HepG2 (cell line): ENCODE data around the gene PGC. TPM values are rescaled to one million over a fixed set of nuclear protein-coding genes. Genes with fewer than 3 reads are reported as not detected.
A peak's percentile ranks its signal among the peaks of the same experiment; 100 is the strongest.

Source experiments
- DMTF1 ChIP-seq: sonication (generic); formaldehyde crosslinking; IDR thresholded peaks from 2 replicates; pipeline ENCODE4 v1.4.0; 2020; ENCODE audit warnings: mild to moderate bottlenecking, missing genetic modification reagents
- HCFC1 ChIP-seq: fragments of 150-350 bp; IDR thresholded peaks from 2 replicates; pipeline ENCODE4 v1.6.1; 2014; ENCODE audit warnings: low read depth, low read length
- HNRNPK ChIP-seq: fragments of 200-400 bp; formaldehyde crosslinking; IDR thresholded peaks from 2 replicates; pipeline ENCODE4 v1.6.1; 2018; ENCODE audit warnings: low read length, low read depth, moderate library complexity, mild to moderate bottlenecking; ENCODE audit not compliant: poor library complexity, severe bottlenecking
- ISX ChIP-seq: sonication (generic); formaldehyde crosslinking; conservative IDR thresholded peaks from 2 replicates; pipeline ENCODE4 v1.5.0; 2020; ENCODE audit warnings: missing genetic modification reagents
- KDM5B ChIP-seq: sonication (generic); formaldehyde crosslinking; IDR thresholded peaks from 2 replicates; pipeline ENCODE4 v1.4.0; 2020; ENCODE audit warnings: missing genetic modification reagents, mild to moderate bottlenecking, borderline replicate concordance
- PHF8 ChIP-seq: sonication (generic); formaldehyde crosslinking; IDR thresholded peaks from 2 replicates; pipeline ENCODE4 v1.5.0; 2020; ENCODE audit warnings: missing genetic modification reagents
- RNF219 ChIP-seq: sonication (generic); formaldehyde crosslinking; IDR thresholded peaks from 2 replicates; pipeline ENCODE4 v1.5.0; 2020; ENCODE audit warnings: mild to moderate bottlenecking, missing genetic modification reagents
- ZFX ChIP-seq: sonication (generic); formaldehyde crosslinking; IDR thresholded peaks from 2 replicates; pipeline ENCODE4 v1.4.0; 2020; ENCODE audit warnings: mild to moderate bottlenecking, low read depth, missing genetic modification reagents, moderate library complexity
- ZFY ChIP-seq: sonication (generic); formaldehyde crosslinking; IDR thresholded peaks from 2 replicates; pipeline ENCODE4 v1.4.0; 2020; ENCODE audit warnings: missing genetic modification reagents
- ZNF180 ChIP-seq: sonication (generic); formaldehyde crosslinking; IDR thresholded peaks from 2 replicates; pipeline ENCODE4 v1.4.0; 2020; ENCODE audit warnings: low read depth, missing genetic modification reagents, borderline replicate concordance
- ZNF274 ChIP-seq: sonication (generic); formaldehyde crosslinking; IDR thresholded peaks from 2 replicates; pipeline ENCODE4 v1.5.1; 2020; ENCODE audit warnings: mild to moderate bottlenecking, missing genetic modification reagents
- ZNF367 ChIP-seq: sonication (generic); formaldehyde crosslinking; IDR thresholded peaks from 2 replicates; pipeline ENCODE4 v1.4.0; 2020; ENCODE audit warnings: missing genetic modification reagents, borderline replicate concordance
- ZNF570 ChIP-seq: sonication (generic); formaldehyde crosslinking; IDR thresholded peaks from 2 replicates; pipeline ENCODE4 v1.4.0; 2020; ENCODE audit warnings: mild to moderate bottlenecking, missing genetic modification reagents, borderline replicate concordance
- polyA plus RNA-seq, 8 experiments: library from polyadenylated mRNA; depleted of rRNA in 3 of 8; stranded (reverse) in 7 of 8; unstranded in 1 of 8; fragments of >200 nt; fragmentation: Illumina TruSeq in 4 of 8; extraction: Trizol in 4 of 8; gene quantifications; 2 replicates each; pipeline versions ENCODE4 v1.2.1 to v1.2.3, GENCODE V29; 2011 to 2016; ENCODE audit warnings: low read depth in 4 of 8, missing spikeins in 1 of 8, mixed read lengths in 1 of 8; ENCODE audit not compliant: insufficient read depth in 1 of 8
- total RNA-seq, 5 experiments: library from RNA; depleted of rRNA; stranded (reverse); fragments of >200 nt; fragmentation: Illumina TruSeq; extraction: Trizol; gene quantifications; 2 replicates each; pipeline ENCODE4 v1.2.3, GENCODE V29; 2016; ENCODE audit warnings: low read depth in 1 of 5
- TF ChIP-seq, protein P1 (sequence below): sonication (generic); formaldehyde crosslinking; IDR thresholded peaks from 2 replicates; pipeline ENCODE4 v1.5.1; 2020; ENCODE audit warnings: missing genetic modification reagents, mild to moderate bottlenecking, borderline replicate concordance
- TF ChIP-seq, protein P2 (sequence below): sonication (generic); formaldehyde crosslinking; IDR thresholded peaks from 2 replicates; pipeline ENCODE4 v1.5.0; 2020; ENCODE audit warnings: missing genetic modification reagents
- TF ChIP-seq, protein P3 (sequence below): sonication (generic); formaldehyde crosslinking; IDR thresholded peaks from 2 replicates; pipeline ENCODE4 v1.4.0; 2020; ENCODE audit warnings: missing genetic modification reagents
- TF ChIP-seq, protein P4 (sequence below): sonication (generic); formaldehyde crosslinking; IDR thresholded peaks from 2 replicates; pipeline ENCODE4 v1.4.0; 2020; ENCODE audit warnings: missing genetic modification reagents

The PGC gene
- total and polyA plus RNA-seq, 2 of the 13 experiments (the other 11 are each of a cell fraction or from before 2014, with no cell fraction given): 426 to 502 TPM

- TF ChIP-seq HNRNPK (no peak), ZFY (CRISPR knock-in tag) (peak; percentile 48; the same call in 1 of the 2 replicates), ZNF274 (peak; percentile 48; the same call in 1 of the 2 replicates), DMTF1 (CRISPR knock-in tag) (no peak), RNF219 (CRISPR knock-in tag) (peak; percentile 78; the same call in 1 of the 2 replicates), ISX (CRISPR knock-in tag) (no peak), HCFC1 (no peak), ZNF367 (no peak), ZNF570 (CRISPR knock-in tag) (0 out of 2 replicates have a peak, but pooled peaks have one; percentile 59), ZNF180 (no peak), ZFX (peak; percentile 68), PHF8 (CRISPR knock-in tag) (no peak), KDM5B (CRISPR knock-in tag) (no peak)
- TF ChIP-seq, protein P1, sequence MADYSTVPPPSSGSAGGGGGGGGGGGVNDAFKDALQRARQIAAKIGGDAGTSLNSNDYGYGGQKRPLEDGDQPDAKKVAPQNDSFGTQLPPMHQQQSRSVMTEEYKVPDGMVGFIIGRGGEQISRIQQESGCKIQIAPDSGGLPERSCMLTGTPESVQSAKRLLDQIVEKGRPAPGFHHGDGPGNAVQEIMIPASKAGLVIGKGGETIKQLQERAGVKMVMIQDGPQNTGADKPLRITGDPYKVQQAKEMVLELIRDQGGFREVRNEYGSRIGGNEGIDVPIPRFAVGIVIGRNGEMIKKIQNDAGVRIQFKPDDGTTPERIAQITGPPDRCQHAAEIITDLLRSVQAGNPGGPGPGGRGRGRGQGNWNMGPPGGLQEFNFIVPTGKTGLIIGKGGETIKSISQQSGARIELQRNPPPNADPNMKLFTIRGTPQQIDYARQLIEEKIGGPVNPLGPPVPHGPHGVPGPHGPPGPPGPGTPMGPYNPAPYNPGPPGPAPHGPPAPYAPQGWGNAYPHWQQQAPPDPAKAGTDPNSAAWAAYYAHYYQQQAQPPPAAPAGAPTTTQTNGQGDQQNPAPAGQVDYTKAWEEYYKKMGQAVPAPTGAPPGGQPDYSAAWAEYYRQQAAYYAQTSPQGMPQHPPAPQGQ (CRISPR knock-in tag): 0 out of 2 replicates have a peak, but pooled peaks have one; percentile 23
- TF ChIP-seq, protein P2, sequence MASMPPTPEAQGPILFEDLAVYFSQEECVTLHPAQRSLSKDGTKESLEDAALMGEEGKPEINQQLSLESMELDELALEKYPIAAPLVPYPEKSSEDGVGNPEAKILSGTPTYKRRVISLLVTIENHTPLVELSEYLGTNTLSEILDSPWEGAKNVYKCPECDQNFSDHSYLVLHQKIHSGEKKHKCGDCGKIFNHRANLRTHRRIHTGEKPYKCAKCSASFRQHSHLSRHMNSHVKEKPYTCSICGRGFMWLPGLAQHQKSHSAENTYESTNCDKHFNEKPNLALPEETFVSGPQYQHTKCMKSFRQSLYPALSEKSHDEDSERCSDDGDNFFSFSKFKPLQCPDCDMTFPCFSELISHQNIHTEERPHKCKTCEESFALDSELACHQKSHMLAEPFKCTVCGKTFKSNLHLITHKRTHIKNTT (CRISPR knock-in tag): no peak
- TF ChIP-seq, protein P3, sequence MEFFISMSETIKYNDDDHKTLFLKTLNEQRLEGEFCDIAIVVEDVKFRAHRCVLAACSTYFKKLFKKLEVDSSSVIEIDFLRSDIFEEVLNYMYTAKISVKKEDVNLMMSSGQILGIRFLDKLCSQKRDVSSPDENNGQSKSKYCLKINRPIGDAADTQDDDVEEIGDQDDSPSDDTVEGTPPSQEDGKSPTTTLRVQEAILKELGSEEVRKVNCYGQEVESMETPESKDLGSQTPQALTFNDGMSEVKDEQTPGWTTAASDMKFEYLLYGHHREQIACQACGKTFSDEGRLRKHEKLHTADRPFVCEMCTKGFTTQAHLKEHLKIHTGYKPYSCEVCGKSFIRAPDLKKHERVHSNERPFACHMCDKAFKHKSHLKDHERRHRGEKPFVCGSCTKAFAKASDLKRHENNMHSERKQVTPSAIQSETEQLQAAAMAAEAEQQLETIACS (CRISPR knock-in tag): no peak
- TF ChIP-seq, protein P4, sequence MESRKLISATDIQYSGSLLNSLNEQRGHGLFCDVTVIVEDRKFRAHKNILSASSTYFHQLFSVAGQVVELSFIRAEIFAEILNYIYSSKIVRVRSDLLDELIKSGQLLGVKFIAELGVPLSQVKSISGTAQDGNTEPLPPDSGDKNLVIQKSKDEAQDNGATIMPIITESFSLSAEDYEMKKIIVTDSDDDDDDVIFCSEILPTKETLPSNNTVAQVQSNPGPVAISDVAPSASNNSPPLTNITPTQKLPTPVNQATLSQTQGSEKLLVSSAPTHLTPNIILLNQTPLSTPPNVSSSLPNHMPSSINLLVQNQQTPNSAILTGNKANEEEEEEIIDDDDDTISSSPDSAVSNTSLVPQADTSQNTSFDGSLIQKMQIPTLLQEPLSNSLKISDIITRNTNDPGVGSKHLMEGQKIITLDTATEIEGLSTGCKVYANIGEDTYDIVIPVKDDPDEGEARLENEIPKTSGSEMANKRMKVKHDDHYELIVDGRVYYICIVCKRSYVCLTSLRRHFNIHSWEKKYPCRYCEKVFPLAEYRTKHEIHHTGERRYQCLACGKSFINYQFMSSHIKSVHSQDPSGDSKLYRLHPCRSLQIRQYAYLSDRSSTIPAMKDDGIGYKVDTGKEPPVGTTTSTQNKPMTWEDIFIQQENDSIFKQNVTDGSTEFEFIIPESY (CRISPR knock-in tag): peak; percentile 78
Observed at GRCh38 chr6:41747256-41748101, at the start of gene PGC (continued).
